AG09319 (cell line): ENCODE measurements around the gene SKI.

Experiments used
- DNase-seq: peaks from one replicate; pipeline ENCODE4 v3.0.0-alpha.2; 2010; ENCODE audit warnings: low read depth; ENCODE audit errors: extremely low read depth
- CTCF ChIP-seq: IDR thresholded peaks from 2 replicates; pipeline ENCODE4 v1.5.1; 2011; ENCODE audit warnings: low read depth, mild to moderate bottlenecking, inconsistent platforms, low read length, moderate library complexity

Gene SKI

GRCh38 chr1:2319291-2319690 is 91.2 kb downstream of the SKI start:
- DNase-seq, result no peak
- TF ChIP-seq CTCF, result no peak

- no peak for DNase-seq
- no peak for TF ChIP-seq CTCF
Measured at GRCh38 chr1:2320006-2320405, 91.9 kb downstream of the SKI start.

GRCh38 chr1:2320760-2321667 is 92.9 kb downstream of the SKI start:
- TF ChIP-seq CTCF, result no peak

GRCh38 chr1:2322065-2322571 is 94.0 kb downstream of the SKI start:
- peak; percentile 80 for DNase-seq
- TF ChIP-seq CTCF, result peak; percentile 3; the same call in 1 of the 2 replicates

More at GRCh38 chr1:2320760-2321667, 92.9 kb downstream of the SKI start:
- DNase-seq, result no peak

GRCh38 chr1:2322581-2323211 is 94.6 kb downstream of the SKI start:
- DNase-seq, result no peak
- no peak for TF ChIP-seq CTCF

- TF ChIP-seq CTCF, result no peak
- no peak for DNase-seq
Measured at GRCh38 chr1:2323451-2323974, 95.4 kb downstream of the SKI start.
